Measurements from ENCODE around the gene SOBP. TPM values are rescaled to one million over a fixed set of nuclear protein-coding genes. Genes with fewer than 3 reads are reported as not detected.
A peak's percentile ranks its signal among the peaks of the same experiment; 100 is the strongest.

SOBP gene
- total and polyA plus RNA-seq, 4 donors = 8.2 to 20.2 (median 13.8) TPM

- 17 to 22% methylated on average over 14 of the region's 14 CpGs for WGBS, 2 donors
Measured at GRCh38 chr6:107491760-107492660, 2.1 kb downstream of the SOBP start.

GRCh38 chr6:107493158-107494057 lies 3.5 kb downstream of the SOBP start:
- Histone ChIP-seq H3K9me3 (ENCODE audit: control insufficient read depth, low read length) (no peaks in the 10 kb centered on the region), H3K4me3 (ENCODE audit: low read length in 2 of 2) (peak overlapping the region in 1 of 2 donors; percentile 58), H3K4me1 (ENCODE audit: control insufficient read depth in 1 of 2, insufficient read depth in 2 of 2, low read length in 2 of 2) (peaks cover 1 to 10% of the 10 kb centered on the region in 2 donors), H3K36me3 (ENCODE audit: control insufficient read depth in 1 of 2, insufficient read depth in 2 of 2, low read length in 1 of 2) (no peaks in the 10 kb centered on the region), H3K27ac (ENCODE audit: low read depth in 1 of 2, low read length in 2 of 2) (peak overlapping the region; percentile 33 to 37), H3K27me3 (ENCODE audit: control insufficient read depth in 1 of 2, insufficient read depth in 2 of 2, low read length in 1 of 2) (no peaks in the 10 kb centered on the region)
- no peak for DNase-seq
- intact Hi-C loops (cut with DNase I) = loop anchor here (5.0 kb wide), 2 partner anchors 69 to 119 kb away; no protein-coding TSS in a partner anchor
- no peak for ATAC-seq (ENCODE audit: low FRiP score)
- WGBS, 2 donors = 5 to 7% methylated on average over 12 of the region's 12 CpGs

More at GRCh38 chr6:107491760-107492660, 2.1 kb downstream of the SOBP start:
- peak overlapping the region; percentile 58 to 80 for H3K4me3 ChIP-seq (ENCODE audit: low read length in 2 of 2)
- no peak overlapping the region for H3K27ac ChIP-seq (ENCODE audit: low read depth in 1 of 2, low read length in 2 of 2)
- no peaks in the 10 kb centered on the region for H3K9me3 ChIP-seq (ENCODE audit: control insufficient read depth, low read length)
- no peaks in the 10 kb centered on the region for H3K27me3 ChIP-seq (ENCODE audit: control insufficient read depth in 1 of 2, insufficient read depth in 2 of 2, low read length in 1 of 2)
- peaks cover 1 to 10% of the 10 kb centered on the region in 2 donors for H3K4me1 ChIP-seq (ENCODE audit: control insufficient read depth in 1 of 2, insufficient read depth in 2 of 2, low read length in 2 of 2)
- intact Hi-C loops (cut with DNase I) = loop anchor here (2.0 to 5.0 kb wide), 3 partner anchors 70 to 141 kb away; no protein-coding TSS in a partner anchor
- peak in 1 of 2 donors; percentile 48 for DNase-seq
- ATAC-seq (ENCODE audit: low FRiP score) = no peak
- no peaks in the 10 kb centered on the region for H3K36me3 ChIP-seq (ENCODE audit: control insufficient read depth in 1 of 2, insufficient read depth in 2 of 2, low read length in 1 of 2)

- DNase-seq (no peak), ATAC-seq (ENCODE audit: low FRiP score) (no peak)
- no peaks in the 10 kb centered on the region for H3K36me3 ChIP-seq (ENCODE audit: control insufficient read depth in 1 of 2, insufficient read depth in 2 of 2, low read length in 1 of 2)
Measured at GRCh38 chr6:107495196-107495643, 5.3 kb downstream of the SOBP start.

GRCh38 chr6:107495971-107496370 lies 6.1 kb downstream of the SOBP start:
- Histone ChIP-seq H3K36me3 (ENCODE audit: control insufficient read depth in 1 of 2, insufficient read depth in 2 of 2, low read length in 1 of 2) (no peaks in the 10 kb centered on the region), H3K4me1 (ENCODE audit: control insufficient read depth in 1 of 2, insufficient read depth in 2 of 2, low read length in 2 of 2) (peaks cover 1 to 10% of the 10 kb centered on the region in 2 donors), H3K4me3 (ENCODE audit: low read length in 2 of 2) (no peak overlapping the region), H3K9me3 (ENCODE audit: control insufficient read depth, low read length) (no peaks in the 10 kb centered on the region), H3K27me3 (ENCODE audit: control insufficient read depth in 1 of 2, insufficient read depth in 2 of 2, low read length in 1 of 2) (no peaks in the 10 kb centered on the region), H3K27ac (ENCODE audit: low read depth in 1 of 2, low read length in 2 of 2) (peak overlapping the region; percentile 81 to 89)
- intact Hi-C loops (cut with DNase I) = no loop called here
- 4 to 7% methylated on average over 2 of the region's 2 CpGs for WGBS, 2 donors
- no peak for ATAC-seq (ENCODE audit: low FRiP score)
- no peak for DNase-seq

More at GRCh38 chr6:107495196-107495643, 5.3 kb downstream of the SOBP start:
- no peaks in the 10 kb centered on the region for H3K27me3 ChIP-seq (ENCODE audit: control insufficient read depth in 1 of 2, insufficient read depth in 2 of 2, low read length in 1 of 2)
- intact Hi-C loops (cut with DNase I) = no loop called here
- H3K4me1 ChIP-seq (ENCODE audit: control insufficient read depth in 1 of 2, insufficient read depth in 2 of 2, low read length in 2 of 2) = peaks cover 1 to 10% of the 10 kb centered on the region in 2 donors
- no peaks in the 10 kb centered on the region for H3K9me3 ChIP-seq (ENCODE audit: control insufficient read depth, low read length)
- 4% methylated on average over 7 of the region's 7 CpGs for WGBS, 2 donors
- no peak overlapping the region for H3K4me3 ChIP-seq (ENCODE audit: low read length in 2 of 2)
- H3K27ac ChIP-seq (ENCODE audit: low read depth in 1 of 2, low read length in 2 of 2) = peak overlapping the region; percentile 65 to 89

- WGBS, 2 donors = 82 to 91% methylated on average over 1 of the region's 1 CpG
- H3K4me3 ChIP-seq (ENCODE audit: low read length in 2 of 2) = no peak overlapping the region
- no peaks in the 10 kb centered on the region for H3K36me3 ChIP-seq (ENCODE audit: control insufficient read depth in 1 of 2, insufficient read depth in 2 of 2, low read length in 1 of 2)
- H3K9me3 ChIP-seq (ENCODE audit: control insufficient read depth, low read length) = no peaks in the 10 kb centered on the region
- intact Hi-C loops (cut with DNase I) = no loop called here
- DNase-seq (no peak), ATAC-seq (ENCODE audit: low FRiP score) (no peak)
- H3K27ac ChIP-seq (ENCODE audit: low read depth in 1 of 2, low read length in 2 of 2) = no peak overlapping the region
- no peaks in the 10 kb centered on the region for H3K27me3 ChIP-seq (ENCODE audit: control insufficient read depth in 1 of 2, insufficient read depth in 2 of 2, low read length in 1 of 2)
- H3K4me1 ChIP-seq (ENCODE audit: control insufficient read depth in 1 of 2, insufficient read depth in 2 of 2, low read length in 2 of 2) = peaks cover 1 to 6% of the 10 kb centered on the region in 2 donors
Measured at GRCh38 chr6:107496892-107497684, 7.2 kb downstream of the SOBP start.

- Histone ChIP-seq H3K9me3 (ENCODE audit: control insufficient read depth, low read length) (no peaks in the 10 kb centered on the region), H3K36me3 (ENCODE audit: control insufficient read depth in 1 of 2, insufficient read depth in 2 of 2, low read length in 1 of 2) (no peaks in the 10 kb centered on the region), H3K27me3 (ENCODE audit: control insufficient read depth in 1 of 2, insufficient read depth in 2 of 2, low read length in 1 of 2) (no peaks in the 10 kb centered on the region), H3K4me3 (ENCODE audit: low read length in 2 of 2) (no peak overlapping the region), H3K27ac (ENCODE audit: low read depth in 1 of 2, low read length in 2 of 2) (no peak overlapping the region), H3K4me1 (ENCODE audit: control insufficient read depth in 1 of 2, insufficient read depth in 2 of 2, low read length in 2 of 2) (no peaks in the 10 kb centered on the region)
- intact Hi-C loops (cut with DNase I) = no loop called here
- 84 to 85% methylated on average over 4 of the region's 4 CpGs for WGBS, 2 donors
- ATAC-seq (ENCODE audit: low FRiP score) (no peak), DNase-seq (no peak)
Measured at GRCh38 chr6:107504270-107505026, 14.5 kb downstream of the SOBP start.

GRCh38 chr6:107506145-107506544 lies 16.2 kb downstream of the SOBP start:
- H3K9me3 ChIP-seq (ENCODE audit: control insufficient read depth, low read length) = no peaks in the 10 kb centered on the region
- H3K36me3 ChIP-seq (ENCODE audit: control insufficient read depth in 1 of 2, insufficient read depth in 2 of 2, low read length in 1 of 2) = no peaks in the 10 kb centered on the region
- H3K4me1 ChIP-seq (ENCODE audit: control insufficient read depth in 1 of 2, insufficient read depth in 2 of 2, low read length in 2 of 2) = no peaks in the 10 kb centered on the region
- no peak for ATAC-seq (ENCODE audit: low FRiP score)
- intact Hi-C loops (cut with DNase I) = no loop called here
- no peak overlapping the region for H3K27ac ChIP-seq (ENCODE audit: low read depth in 1 of 2, low read length in 2 of 2)
- no peak overlapping the region for H3K4me3 ChIP-seq (ENCODE audit: low read length in 2 of 2)
- no peaks in the 10 kb centered on the region for H3K27me3 ChIP-seq (ENCODE audit: control insufficient read depth in 1 of 2, insufficient read depth in 2 of 2, low read length in 1 of 2)
- WGBS, 2 donors = 70 to 80% methylated on average over 1 of the region's 1 CpG
- no peak for DNase-seq

Data from aorta (tissue), 5 donors.